Measurements from ENCODE around the gene SESTD1. TPM values are rescaled to one million over a fixed set of nuclear protein-coding genes. Genes with fewer than 3 reads are reported as not detected.

The SESTD1 gene
- total and polyA plus RNA-seq, 2 of the 8 experiments (the other 6 are each of a cell fraction or from before 2014, with no cell fraction given) = 5.2 to 49.6 TPM

- no peak overlapping the region for H3K23ac ChIP-seq (ENCODE audit: insufficient read length)
- DNase-seq (ENCODE audit: low read depth in 1 of 2, low spot score in 2 of 2) (no peak), FAIRE-seq (no peak)
- H3K27me3 ChIP-seq (replicated peaks in 1 of 4; ENCODE audit: control insufficient read depth in 3 of 4, extremely low read depth in 1 of 4, insufficient read depth in 3 of 4, low read length in 3 of 4) = no peaks in the 10 kb centered on the region
- H3K56ac ChIP-seq (replicated peaks; ENCODE audit: insufficient read length, low read depth, low read length) = no peak overlapping the region
- no peaks in the 10 kb centered on the region for H3K36me3 ChIP-seq (ENCODE audit: control insufficient read depth in 2 of 4, insufficient read depth in 4 of 4, low read length in 3 of 4)
- H2BK12ac ChIP-seq (ENCODE audit: low read depth, low read length) = no peak overlapping the region
- ChIA-PET POLR2A (ENCODE audit: partially characterized antibody) (no interaction called here), CTCF (ENCODE audit: partially characterized antibody) (interaction anchor here (1.3 kb wide), 1 partner anchor 88 kb away, joined by 3 read pairs; no protein-coding TSS in a partner anchor)
- H3K4me3 ChIP-seq (ENCODE audit: extremely low read depth in 1 of 4, insufficient read depth in 2 of 4, low read depth in 3 of 4, low read length in 4 of 4) = no peak overlapping the region
- no peaks in the 10 kb centered on the region for H4K20me1 ChIP-seq (replicated peaks in 1 of 2; ENCODE audit: control insufficient read depth in 1 of 2, insufficient read depth in 2 of 2, low read length in 2 of 2)
- H3K14ac ChIP-seq (ENCODE audit: insufficient read length) = no peak overlapping the region
- peaks cover 0 to 3% (median 0%) of the 10 kb centered on the region in 4 experiments; a peak in 1 of 7 replicates for H3K4me1 ChIP-seq (replicated peaks in 1 of 4; ENCODE audit: control insufficient read depth in 3 of 4, insufficient read depth in 4 of 4, low read length in 3 of 4)
- no peak overlapping the region for H3K27ac ChIP-seq (ENCODE audit: low read depth, low read length)
- H2AK5ac ChIP-seq (ENCODE audit: low read depth, low read length) = no peak overlapping the region
- no peak overlapping the region for H4K5ac ChIP-seq (ENCODE audit: insufficient read length, low read depth, low read length)
- peaks cover 0 to 64% of the 10 kb centered on the region in 2 experiments; a peak in 2 of 4 replicates for H3K79me2 ChIP-seq (ENCODE audit: control insufficient read depth in 1 of 2, insufficient read depth in 2 of 2, low read length in 2 of 2)
- no peak overlapping the region for H3K18ac ChIP-seq (ENCODE audit: extremely low read depth, low read length)
- WGBS, 2 experiments (ENCODE audit: extremely low coverage in 1 of 2, insufficient coverage in 1 of 2, insufficient read length in 1 of 2, insufficient replicate concordance in 2 of 2, low coverage in 1 of 2, low lambda C conversion rate in 2 of 2, missing lambda C conversion rate in 1 of 2) = 70% methylated on average over 1 of the region's 1 CpG; no CpG with 5 or more reads in 1 of the 2 experiments
- H3K4ac ChIP-seq (replicated peaks; ENCODE audit: insufficient read length, low read depth, low read length) = no peak overlapping the region
- H4K91ac ChIP-seq (replicated peaks; ENCODE audit: insufficient read length, low read length) = no peak overlapping the region
- H2BK20ac ChIP-seq (ENCODE audit: low read length) = no peak overlapping the region
- TF ChIP-seq USF2 (IDR thresholded peaks at IDR 0.05; ENCODE audit: low read length) = no peak
- TF ChIP-seq KDM5A (IDR thresholded peaks at IDR 0.05; ENCODE audit: low read length) = no peak
- TF ChIP-seq CTCF (IDR thresholded peaks at IDR 0.05; ENCODE audit: control extremely low read depth in 1 of 3, insufficient read depth in 1 of 3, low read depth in 1 of 3, low read length in 3 of 3) = no peak
- H2BK15ac ChIP-seq (ENCODE audit: low read length) = no peak overlapping the region
- no peak overlapping the region for H2BK120ac ChIP-seq (replicated peaks; ENCODE audit: low read depth, low read length)
- H3K4me2 ChIP-seq (ENCODE audit: insufficient read depth in 1 of 2, low read depth in 2 of 2, low read length in 2 of 2) = no peak overlapping the region
- H3K9ac ChIP-seq (replicated peaks in 1 of 4; ENCODE audit: extremely low read depth in 1 of 4, low read depth in 3 of 4, low read length in 3 of 4) = no peak overlapping the region
- H3K23me2 ChIP-seq (ENCODE audit: low read depth, low read length) = no peaks in the 10 kb centered on the region
- no peak overlapping the region for H2AFZ ChIP-seq (ENCODE audit: low read length)
- H4K8ac ChIP-seq (ENCODE audit: extremely low read depth, insufficient read depth, low read length) = no peak overlapping the region
- no peaks in the 10 kb centered on the region for H3K9me3 ChIP-seq (ENCODE audit: insufficient read depth in 2 of 2, low read depth in 1 of 2, low read length in 1 of 2)
- H3K79me1 ChIP-seq (ENCODE audit: low read depth, low read length) = no peaks in the 10 kb centered on the region
- H2BK5ac ChIP-seq (ENCODE audit: low read depth, low read length) = no peak overlapping the region
Measured at GRCh38 chr2:179248024-179248348, 16.6 kb downstream of the SESTD1 start.
